NCI-H1694 treated with DMSO at 0.1 percent for 48 hours (cell line): ENCODE measurements around the gene RPH3AL.
A peak's percentile ranks its signal among the peaks of the same experiment; 100 is the strongest.
"Not testable (repeated sequence)": the region's sequence is repeated elsewhere in the genome, so short reads cannot be mapped to it uniquely, and the experiment has no call there.

ENCODE experiments used
- DNase-seq: peaks from one replicate; lab custom pipeline; 2025; lab: John Stamatoyannopoulos, UW

The RPH3AL gene

GRCh38 chr17:282000-282911 lies 70.4 kb downstream of the RPH3AL start:
- DNase-seq = no peak

GRCh38 chr17:281365-281999 lies 71.1 kb downstream of the RPH3AL start:
- DNase-seq = no peak

- DNase-seq = no peak
Observed at GRCh38 chr17:280901-281300, 71.7 kb downstream of the RPH3AL start.

- no peak for DNase-seq
Observed at GRCh38 chr17:280216-280615, 72.4 kb downstream of the RPH3AL start.

- DNase-seq = no peak
Observed at GRCh38 chr17:279776-280175, 72.8 kb downstream of the RPH3AL start.

GRCh38 chr17:279331-279730 lies 73.3 kb downstream of the RPH3AL start:
- DNase-seq = no peak

GRCh38 chr17:278676-279059 lies 73.9 kb downstream of the RPH3AL start:
- DNase-seq = no peak

GRCh38 chr17:278055-278675 lies 74.4 kb downstream of the RPH3AL start:
- no peak for DNase-seq

- DNase-seq = no peak
Observed at GRCh38 chr17:274902-275301, 77.7 kb downstream of the RPH3AL start.

- no peak for DNase-seq
Observed at GRCh38 chr17:273981-274832, 78.4 kb downstream of the RPH3AL start.

- DNase-seq = not testable (repeated sequence)
Observed at GRCh38 chr17:272856-273255, 79.8 kb downstream of the RPH3AL start.

- DNase-seq = not testable (repeated sequence)
Observed at GRCh38 chr17:271928-272623, 80.5 kb downstream of the RPH3AL start.

- peak; percentile 93 for DNase-seq
Observed at GRCh38 chr17:269616-270514, 82.7 kb downstream of the RPH3AL start.

GRCh38 chr17:266701-267667 lies 85.6 kb downstream of the RPH3AL start:
- DNase-seq = no peak

- no peak for DNase-seq
Observed at GRCh38 chr17:266219-266618, 86.4 kb downstream of the RPH3AL start.

GRCh38 chr17:265718-266117 lies 86.9 kb downstream of the RPH3AL start:
- no peak for DNase-seq

- DNase-seq = no peak
Observed at GRCh38 chr17:263773-264172, 88.8 kb downstream of the RPH3AL start.

- no peak for DNase-seq
Observed at GRCh38 chr17:263271-263670, 89.3 kb downstream of the RPH3AL start.

- no peak for DNase-seq
Observed at GRCh38 chr17:261635-262034, 91.0 kb downstream of the RPH3AL start.
